Activated T-helper 1 cell treated with anti-CD3 and anti-CD28 coated beads, Interleukin-12 subunit alpha, Interleukin-12 subunit beta, Interleukin-2, Interleukin-4 antibody, amounts not matched to agents 30 ng/mL and 10 ng/mL and 1 ng/mL, durations not matched to agents 14 hours and 24 hours and 36 hours (primary cell): Measurements from ENCODE around the gene CHN1. TPM values are rescaled to one million over a fixed set of nuclear protein-coding genes. Genes with fewer than 3 reads are reported as not detected.

Experiments used
- total RNA-seq: library from RNA; stranded (reverse); gene quantifications from 2 replicates; pipeline ENCODE4 v1.2.3, GENCODE V29; 2022

Gene CHN1
- total RNA-seq, 1 donor from 2014 or later, result 3.4 TPM

Other genes starting within 250 kb of the CHN1 start
- gene CHRNA1, start 240.9 kb downstream of the CHN1 start, total RNA-seq, result not detected in 2 replicates
- gene ATF2, start 162.8 kb upstream of the CHN1 start, total RNA-seq, result 57.0 and 59.7 TPM in 2 replicates
- 365 and 380 TPM in 2 replicates for gene ATP5MC3, start 176.3 kb upstream of the CHN1 start, total RNA-seq